Astrocyte (in vitro differentiated cells and primary cell): ENCODE results near the gene NRP1.
A peak's percentile ranks its signal among the peaks of the same experiment; 100 is the strongest.

Experiments
- EZH2 ChIP-seq: IDR thresholded peaks from 2 replicates; pipeline ENCODE4 v1.6.1; 2012; ENCODE audit warnings: mild to moderate bottlenecking, low read length, inconsistent platforms; ENCODE audit not compliant: insufficient read depth
- TF ChIP-seq, protein P1 (sequence below): IDR thresholded peaks from 2 replicates; pipeline ENCODE4 v1.5.1; 2011; ENCODE audit warnings: low read depth, mild to moderate bottlenecking, inconsistent platforms, low read length, moderate library complexity; ENCODE audit not compliant: insufficient read depth

DNA sequence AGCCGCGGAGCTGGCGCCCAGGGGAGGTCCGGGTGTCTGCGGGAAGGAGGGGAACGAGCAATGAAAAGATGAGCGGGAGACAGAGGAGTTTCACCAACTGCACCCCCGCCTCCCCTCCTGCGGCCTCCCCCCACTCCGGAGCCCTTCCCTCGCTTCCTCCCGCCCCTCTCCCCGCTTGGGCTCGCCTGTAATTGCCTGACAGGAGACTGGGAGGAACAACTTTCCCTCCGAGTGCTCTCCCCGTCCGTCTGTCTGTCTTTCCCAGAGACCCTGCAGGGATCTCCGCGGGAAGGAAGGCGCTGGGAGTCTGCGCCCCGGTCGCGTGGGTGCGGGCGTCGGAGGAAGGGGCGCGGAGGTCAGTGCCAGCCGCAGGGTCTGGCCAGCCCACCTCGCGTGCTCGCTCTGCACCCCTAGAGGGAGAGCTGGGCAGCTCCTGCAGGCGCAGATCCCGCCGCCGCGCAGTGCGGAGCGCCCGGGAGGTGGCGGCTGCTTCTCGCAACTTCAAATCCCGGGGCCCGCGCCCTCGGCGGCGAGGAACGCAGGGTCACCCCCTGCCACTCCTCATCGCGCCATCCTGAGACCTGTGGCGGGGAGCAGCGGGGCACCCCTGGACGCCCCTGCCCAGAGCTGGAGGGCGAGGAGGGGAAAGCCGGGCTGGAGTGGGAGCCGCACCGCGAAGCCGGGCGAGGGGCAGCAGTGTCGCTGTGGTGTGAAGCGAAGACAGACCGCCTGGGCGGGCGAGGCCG lies 511 bp upstream of the NRP1 start:
- TF ChIP-seq, protein P1, sequence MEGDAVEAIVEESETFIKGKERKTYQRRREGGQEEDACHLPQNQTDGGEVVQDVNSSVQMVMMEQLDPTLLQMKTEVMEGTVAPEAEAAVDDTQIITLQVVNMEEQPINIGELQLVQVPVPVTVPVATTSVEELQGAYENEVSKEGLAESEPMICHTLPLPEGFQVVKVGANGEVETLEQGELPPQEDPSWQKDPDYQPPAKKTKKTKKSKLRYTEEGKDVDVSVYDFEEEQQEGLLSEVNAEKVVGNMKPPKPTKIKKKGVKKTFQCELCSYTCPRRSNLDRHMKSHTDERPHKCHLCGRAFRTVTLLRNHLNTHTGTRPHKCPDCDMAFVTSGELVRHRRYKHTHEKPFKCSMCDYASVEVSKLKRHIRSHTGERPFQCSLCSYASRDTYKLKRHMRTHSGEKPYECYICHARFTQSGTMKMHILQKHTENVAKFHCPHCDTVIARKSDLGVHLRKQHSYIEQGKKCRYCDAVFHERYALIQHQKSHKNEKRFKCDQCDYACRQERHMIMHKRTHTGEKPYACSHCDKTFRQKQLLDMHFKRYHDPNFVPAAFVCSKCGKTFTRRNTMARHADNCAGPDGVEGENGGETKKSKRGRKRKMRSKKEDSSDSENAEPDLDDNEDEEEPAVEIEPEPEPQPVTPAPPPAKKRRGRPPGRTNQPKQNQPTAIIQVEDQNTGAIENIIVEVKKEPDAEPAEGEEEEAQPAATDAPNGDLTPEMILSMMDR: peak; percentile 5
- TF ChIP-seq EZH2: no peak
